SH-SY5Y (cell line): Measurements from ENCODE around the gene MBD6.

Source experiments
- GATA2 ChIP-seq: IDR thresholded peaks from 2 replicates; pipeline ENCODE4 v1.6.1; 2011; ENCODE audit warnings: mild to moderate bottlenecking, low read depth, low read length
- GATA3 ChIP-seq: IDR thresholded peaks from 2 replicates; pipeline ENCODE4 v1.6.1; 2011; ENCODE audit warnings: low read depth, mild to moderate bottlenecking, low read length, moderate library complexity

DNA sequence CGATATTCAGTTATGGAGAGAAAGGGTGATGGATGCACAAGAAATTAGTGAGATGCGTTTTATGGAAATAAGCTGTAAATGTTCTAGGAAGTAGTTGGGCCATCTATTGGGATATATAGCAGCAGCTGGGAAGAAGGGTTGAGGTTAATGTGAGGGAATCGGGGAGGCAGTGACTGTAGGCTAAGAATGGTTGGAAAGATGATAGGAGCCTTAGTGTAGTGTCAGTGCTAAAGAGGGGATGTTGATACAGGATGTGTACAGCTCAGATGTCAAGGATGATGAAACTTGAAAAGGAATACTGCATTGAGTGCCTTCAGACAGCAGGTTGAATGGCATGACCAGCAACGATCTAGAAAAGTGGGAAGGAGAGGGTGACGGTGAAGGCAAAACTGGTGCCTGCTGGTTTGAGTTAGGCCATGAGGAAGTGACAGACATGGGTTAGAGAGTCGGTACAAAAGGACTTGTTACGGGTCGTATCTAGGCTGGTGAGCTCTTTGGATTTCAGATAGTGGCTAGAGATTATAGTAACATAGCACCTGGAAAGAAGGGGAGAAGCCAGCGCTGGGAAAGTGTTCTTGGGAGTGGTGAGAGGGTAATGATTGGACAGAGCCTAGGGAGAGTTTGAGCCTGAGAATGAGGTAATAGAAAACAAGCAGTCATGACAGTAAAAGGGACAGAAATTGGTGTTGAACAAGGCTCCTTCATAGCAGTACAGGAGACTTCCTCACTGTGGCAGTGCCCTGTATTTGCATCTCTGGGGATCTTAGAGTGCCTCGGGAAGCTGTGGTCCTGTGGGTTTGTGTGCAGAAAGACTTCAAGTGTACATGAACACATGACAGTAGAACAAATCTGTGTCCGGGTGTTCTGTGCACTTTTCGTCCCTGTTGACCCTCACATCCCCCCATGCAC lies 25.1 kb upstream of the MBD6 start:
- TF ChIP-seq GATA2, result no peak
- TF ChIP-seq GATA3, result no peak
